Ovary (tissue), 9 donors: ENCODE data around the gene CPVL. TPM values are rescaled to one million over a fixed set of nuclear protein-coding genes. Genes with fewer than 3 reads are reported as not detected.

ENCODE experiments used
- DNase-seq, 5 donors: peaks; one replicate each; pipeline ENCODE4 v3.0.0-alpha.2; 2019 to 2020
- H3K27ac ChIP-seq, 2 donors: fragments of 200-600 bp; one replicate each; pipeline versions ENCODE4 v1.5.1 to v1.8.0; 2019 to 2022
- H3K27me3 ChIP-seq: fragments of 200-600 bp; one replicate; pipeline ENCODE4 v1.8.0; 2022
- H3K36me3 ChIP-seq: fragments of 200-600 bp; sonication (generic); one replicate; pipeline ENCODE4 v1.5.1; 2019
- H3K4me1 ChIP-seq: one replicate; pipeline ENCODE4 v1.8.1; 2013; ENCODE audit warnings: mild to moderate bottlenecking, moderate library complexity; ENCODE audit not compliant: insufficient read depth
- H3K4me3 ChIP-seq: fragments of 200-600 bp; sonication (generic); one replicate; pipeline ENCODE4 v1.5.1; 2017
- H3K9me3 ChIP-seq, 2 donors: fragments of 200-600 bp in 1 of 2; sonication (generic) in 1 of 2; one replicate each; pipeline versions ENCODE4 v1.5.1 to v1.8.1; 2013 to 2019; ENCODE audit warnings: mild to moderate bottlenecking in 1 of 2, moderate library complexity in 1 of 2
- CTCF ChIP-seq, 3 donors: fragments of 450-650 bp in 2 of 3; fragments of 200-600 bp in 1 of 3; IDR thresholded peaks; one replicate each; pipeline versions ENCODE4 v1.5.1 to v1.8.0; 2016 to 2022; ENCODE audit warnings: antibody characterized with exemption in 3 of 3, mild to moderate bottlenecking in 1 of 3
- EP300 ChIP-seq: sonication (generic); formaldehyde crosslinking; IDR thresholded peaks from one replicate; pipeline ENCODE4 v1.6.1; 2017; ENCODE audit warnings: antibody characterized with exemption
- POLR2A ChIP-seq: fragments of 450-650 bp; IDR thresholded peaks from one replicate; pipeline ENCODE4 v1.6.1; 2017; ENCODE audit warnings: antibody characterized with exemption, mild to moderate bottlenecking, moderate library complexity
- WGBS, 3 donors: extraction: QIAGEN DNeasy Blood & Tissue Kit in 1 of 3; methylation state at CpG; one replicate each; pipeline versions ENCODE4 v1.1.5 to v1.1.7; 2013 to 2017; 5-methylcytosine and 5-hydroxymethylcytosine counted together
- intact Hi-C, 4 donors: fragments of 100-400 bp; cut with DNase I; formaldehyde crosslinking; loops; one replicate each; pipeline versions ENCODE4 v1.11.0 to v1.15.1; 2022 to 2023
- polyA plus RNA-seq, 2 donors: library from polyadenylated mRNA; stranded (reverse); fragments of 200-250 nt in 1 of 2; fragments of 350-450 nt in 1 of 2; fragmentation: Illumina TruSeq in 1 of 2; extraction: RNeasy Lipid Tissue Mini Kit (QIAGEN cat#74804) in 1 of 2; gene quantifications; one replicate each; pipeline ENCODE4 v1.2.3, GENCODE V29; 2013 to 2014
- total RNA-seq, 7 donors: library from RNA; depleted of rRNA in 2 of 7; stranded (reverse); fragments of >200 nt in 2 of 7; fragmentation: NEBNext Ultra II Directional in 3 of 7; extraction: Animal tissue kit (Norgen Biotek cat#: 25700) in 3 of 7; gene quantifications; one replicate each; pipeline versions ENCODE4 v1.1.0 to v1.2.4, GENCODE V29; 2016 to 2023
- donor health status: DM: no; HTN: no; CAD: no; lungs with moderate emphysema.
- donor health status: DM: no; HTN: no; CAD: no.
- donor health status: Bipolar disorder and iron deficiency.
- donor health status: DM: yes; HTN: yes; CAD: no.
- donor health status: DM: no; HTN: no; CAD: no.
- donor health status: DM: yes; HTN: yes; CAD: no.

The CPVL gene
- total and polyA plus RNA-seq, 9 donors, result 10.6 to 88.9 (median 20.9) TPM

GRCh38 chr7:29142021-29142727 lies 4.2 kb downstream of the CPVL start:
- intact Hi-C loops, result no loop called here
- H3K9me3 ChIP-seq, result no peaks in the 10 kb centered on the region
- H3K4me3 ChIP-seq, result no peak overlapping the region
- TF ChIP-seq POLR2A (no peak), EP300 (no peak), CTCF (IDR thresholded peaks at IDR 0.05) (no peak)
- WGBS, 3 donors, result 80 to 82% (median 81%) methylated on average over 7 of the region's 7 CpGs
- no peaks in the 10 kb centered on the region for H3K4me1 ChIP-seq
- no peaks in the 10 kb centered on the region for H3K36me3 ChIP-seq
- no peak for DNase-seq
- no peaks in the 10 kb centered on the region for H3K27me3 ChIP-seq
- H3K27ac ChIP-seq, result no peak overlapping the region

GRCh38 chr7:29140873-29141468 lies 5.4 kb downstream of the CPVL start:
- Histone ChIP-seq H3K4me3 (no peak overlapping the region), H3K9me3 (peaks cover 0 to under 1% of the 10 kb centered on the region in 2 donors), H3K36me3 (no peaks in the 10 kb centered on the region), H3K27ac (no peak overlapping the region), H3K27me3 (no peaks in the 10 kb centered on the region), H3K4me1 (no peaks in the 10 kb centered on the region)
- TF ChIP-seq CTCF (IDR thresholded peaks at IDR 0.05) (no peak), POLR2A (no peak), EP300 (no peak)
- no peak for DNase-seq
- WGBS, 3 donors, result 88 to 95% (median 93%) methylated on average over 7 of the region's 7 CpGs
- intact Hi-C loops, result no loop called here

- intact Hi-C loops, result no loop called here
- Histone ChIP-seq H3K9me3 (peaks cover 0 to 6% of the 10 kb centered on the region in 2 donors), H3K4me1 (no peaks in the 10 kb centered on the region), H3K4me3 (no peak overlapping the region), H3K27ac (no peak overlapping the region), H3K36me3 (no peaks in the 10 kb centered on the region), H3K27me3 (no peaks in the 10 kb centered on the region)
- 85 to 92% (median 87%) methylated on average over 4 of the region's 4 CpGs for WGBS, 3 donors
- TF ChIP-seq POLR2A (no peak), EP300 (no peak), CTCF (IDR thresholded peaks at IDR 0.05) (no peak)
- no peak for DNase-seq
These were observed 6.5 kb downstream of the CPVL start for GRCh38 chr7:29139796-29140195.

GRCh38 chr7:29139191-29139590 lies 7.1 kb downstream of the CPVL start:
- Histone ChIP-seq H3K36me3 (no peaks in the 10 kb centered on the region), H3K9me3 (peaks cover 0 to 6% of the 10 kb centered on the region in 2 donors), H3K27me3 (no peaks in the 10 kb centered on the region), H3K4me3 (no peak overlapping the region), H3K4me1 (no peaks in the 10 kb centered on the region), H3K27ac (no peak overlapping the region)
- DNase-seq, result no peak
- TF ChIP-seq POLR2A, result no peak
- TF ChIP-seq CTCF (IDR thresholded peaks at IDR 0.05), result no peak
- TF ChIP-seq EP300, result no peak
- 78 to 95% (median 84%) methylated on average over 2 of the region's 2 CpGs for WGBS, 3 donors
- intact Hi-C loops, result no loop called here
